Lower leg skin (tissue), 3 donors: ENCODE data around the gene ZCCHC17.

Source experiments
- POLR2A ChIP-seq, 2 donors: fragments of 450-650 bp; IDR thresholded peaks; one replicate each; pipeline ENCODE4 v1.6.1; 2016 to 2017; ENCODE audit warnings: antibody characterized with exemption in 2 of 2, mild to moderate bottlenecking in 1 of 2, moderate library complexity in 1 of 2
- TF ChIP-seq, protein P1 (sequence below), 3 donors: fragments of 450-650 bp; IDR thresholded peaks; one replicate each; pipeline ENCODE4 v1.5.1; 2016; ENCODE audit warnings: antibody characterized with exemption in 3 of 3, mild to moderate bottlenecking in 3 of 3, moderate library complexity in 2 of 3

DNA sequence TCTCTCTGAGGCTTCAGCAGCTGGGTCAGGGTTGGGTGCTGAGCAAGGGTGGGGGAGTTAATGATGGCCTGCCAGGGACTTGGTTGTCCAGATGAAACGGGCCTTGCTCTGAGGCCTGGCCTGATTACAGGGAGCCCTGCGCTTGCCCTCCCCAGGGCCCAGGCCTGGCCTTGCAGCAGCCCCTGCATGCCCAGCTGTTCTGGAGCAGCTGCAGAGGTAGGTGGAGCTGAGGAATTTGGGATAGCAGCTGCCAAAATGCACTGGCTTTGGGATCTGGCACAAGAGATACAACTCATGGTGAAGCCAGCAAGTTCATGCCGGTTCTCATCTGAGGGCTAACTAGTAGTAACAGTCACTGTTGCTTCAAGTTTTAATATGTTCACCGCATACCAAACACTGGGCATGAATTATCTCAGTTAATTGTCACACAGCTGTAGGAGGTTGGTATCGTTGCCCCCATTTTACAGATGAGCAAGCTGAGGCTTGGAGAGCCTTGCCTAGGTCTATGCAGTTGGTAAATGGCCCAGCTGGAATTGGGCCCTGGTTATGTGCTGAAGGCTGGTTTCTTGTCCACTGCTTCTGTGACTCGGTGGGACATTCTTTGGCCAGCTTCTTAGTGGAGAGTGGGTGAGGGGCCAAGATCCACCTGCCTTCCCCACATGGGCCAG is 108.9 kb downstream of the ZCCHC17 start:
- TF ChIP-seq, protein P1, sequence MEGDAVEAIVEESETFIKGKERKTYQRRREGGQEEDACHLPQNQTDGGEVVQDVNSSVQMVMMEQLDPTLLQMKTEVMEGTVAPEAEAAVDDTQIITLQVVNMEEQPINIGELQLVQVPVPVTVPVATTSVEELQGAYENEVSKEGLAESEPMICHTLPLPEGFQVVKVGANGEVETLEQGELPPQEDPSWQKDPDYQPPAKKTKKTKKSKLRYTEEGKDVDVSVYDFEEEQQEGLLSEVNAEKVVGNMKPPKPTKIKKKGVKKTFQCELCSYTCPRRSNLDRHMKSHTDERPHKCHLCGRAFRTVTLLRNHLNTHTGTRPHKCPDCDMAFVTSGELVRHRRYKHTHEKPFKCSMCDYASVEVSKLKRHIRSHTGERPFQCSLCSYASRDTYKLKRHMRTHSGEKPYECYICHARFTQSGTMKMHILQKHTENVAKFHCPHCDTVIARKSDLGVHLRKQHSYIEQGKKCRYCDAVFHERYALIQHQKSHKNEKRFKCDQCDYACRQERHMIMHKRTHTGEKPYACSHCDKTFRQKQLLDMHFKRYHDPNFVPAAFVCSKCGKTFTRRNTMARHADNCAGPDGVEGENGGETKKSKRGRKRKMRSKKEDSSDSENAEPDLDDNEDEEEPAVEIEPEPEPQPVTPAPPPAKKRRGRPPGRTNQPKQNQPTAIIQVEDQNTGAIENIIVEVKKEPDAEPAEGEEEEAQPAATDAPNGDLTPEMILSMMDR (IDR thresholded peaks at IDR 0.05): no peak
- no peak for TF ChIP-seq POLR2A (IDR thresholded peaks at IDR 0.05)
